RWPE2 (cell line): ENCODE measurements around the gene TEPSIN.

Experiments
- ATAC-seq: fragments of 200-7000 bp; cut with Tn5 transposase; 3 replicates; pipeline ENCODE4 v1.9.1; 2021; ENCODE audit warnings: low read depth
- DNase-seq: peaks from one replicate; pipeline ENCODE4 v3.0.0-alpha.2; 2020; ENCODE audit warnings: low spot score
- H3K27ac ChIP-seq: fragments of 450-650 bp; 2 replicates; pipeline ENCODE4 v1.5.1; 2017; ENCODE audit warnings: mild to moderate bottlenecking; ENCODE audit not compliant: poor library complexity, severe bottlenecking
- H3K27me3 ChIP-seq: fragments of 250-450 bp; sonication (Bioruptor Pico); 2 replicates; pipeline ENCODE4 v1.5.1; 2021; ENCODE audit warnings: mild to moderate bottlenecking, moderate library complexity; ENCODE audit not compliant: insufficient read depth, poor library complexity, severe bottlenecking
- H3K36me3 ChIP-seq: fragments of 250-450 bp; sonication (Bioruptor Pico); 2 replicates; pipeline ENCODE4 v1.5.1; 2020; ENCODE audit warnings: low read depth, mild to moderate bottlenecking, moderate library complexity
- H3K4me1 ChIP-seq: fragments of 250-450 bp; sonication (Bioruptor Pico); 2 replicates; pipeline ENCODE4 v1.5.1; 2021; ENCODE audit warnings: mild to moderate bottlenecking, moderate library complexity; ENCODE audit not compliant: insufficient read depth, poor library complexity, severe bottlenecking
- H3K4me3 ChIP-seq: fragments of 250-450 bp; sonication (Bioruptor Pico); 2 replicates; pipeline ENCODE4 v1.5.1; 2021; ENCODE audit warnings: mild to moderate bottlenecking, moderate library complexity; ENCODE audit not compliant: severe bottlenecking
- H3K9me3 ChIP-seq: fragments of 250-450 bp; sonication (Bioruptor Pico); 2 replicates; pipeline ENCODE4 v1.5.1; 2021; ENCODE audit warnings: mild to moderate bottlenecking, moderate library complexity; ENCODE audit not compliant: severe bottlenecking
- TF ChIP-seq, protein P1 (sequence below): fragments of 450-650 bp; IDR thresholded peaks from one replicate; pipeline ENCODE4 v1.5.1; 2017; ENCODE audit warnings: mild to moderate bottlenecking, moderate library complexity; ENCODE audit not compliant: poor library complexity, severe bottlenecking

Gene TEPSIN

DNA sequence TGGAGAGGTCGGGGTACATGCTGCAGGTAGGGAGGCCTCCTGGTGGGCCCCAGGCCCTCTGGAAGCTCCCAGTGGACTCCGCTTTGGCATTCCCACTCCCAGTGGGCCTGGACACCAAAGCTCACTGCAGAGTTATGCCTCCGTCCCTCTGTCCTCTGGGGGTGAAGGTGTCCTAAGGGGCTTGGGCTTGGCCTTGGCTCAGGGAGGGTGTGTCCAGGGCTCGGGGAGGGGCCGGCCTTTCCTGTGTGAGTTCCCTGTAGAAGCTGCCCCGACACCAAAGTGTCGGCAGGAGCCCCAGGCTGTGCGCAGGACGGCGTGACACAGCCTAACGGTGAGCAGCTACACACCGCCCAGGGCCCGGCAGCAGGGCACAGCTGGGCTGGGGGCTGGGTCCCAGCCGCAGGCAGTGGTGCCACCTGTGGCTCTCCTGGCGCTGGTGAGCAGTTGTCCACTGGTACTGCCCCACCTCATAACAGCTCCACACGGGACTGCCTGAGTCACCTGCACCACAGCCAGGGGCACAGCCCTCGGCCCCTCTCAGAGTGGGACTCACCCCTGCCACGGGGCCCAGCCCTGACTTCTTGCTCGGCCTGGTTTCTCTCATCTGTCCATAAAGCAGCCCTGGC is 6.1 kb downstream of the TEPSIN start:
- TF ChIP-seq, protein P1, sequence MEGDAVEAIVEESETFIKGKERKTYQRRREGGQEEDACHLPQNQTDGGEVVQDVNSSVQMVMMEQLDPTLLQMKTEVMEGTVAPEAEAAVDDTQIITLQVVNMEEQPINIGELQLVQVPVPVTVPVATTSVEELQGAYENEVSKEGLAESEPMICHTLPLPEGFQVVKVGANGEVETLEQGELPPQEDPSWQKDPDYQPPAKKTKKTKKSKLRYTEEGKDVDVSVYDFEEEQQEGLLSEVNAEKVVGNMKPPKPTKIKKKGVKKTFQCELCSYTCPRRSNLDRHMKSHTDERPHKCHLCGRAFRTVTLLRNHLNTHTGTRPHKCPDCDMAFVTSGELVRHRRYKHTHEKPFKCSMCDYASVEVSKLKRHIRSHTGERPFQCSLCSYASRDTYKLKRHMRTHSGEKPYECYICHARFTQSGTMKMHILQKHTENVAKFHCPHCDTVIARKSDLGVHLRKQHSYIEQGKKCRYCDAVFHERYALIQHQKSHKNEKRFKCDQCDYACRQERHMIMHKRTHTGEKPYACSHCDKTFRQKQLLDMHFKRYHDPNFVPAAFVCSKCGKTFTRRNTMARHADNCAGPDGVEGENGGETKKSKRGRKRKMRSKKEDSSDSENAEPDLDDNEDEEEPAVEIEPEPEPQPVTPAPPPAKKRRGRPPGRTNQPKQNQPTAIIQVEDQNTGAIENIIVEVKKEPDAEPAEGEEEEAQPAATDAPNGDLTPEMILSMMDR = no peak
- Histone ChIP-seq H3K27ac (no peak overlapping the region), H3K4me3 (no peak overlapping the region), H3K4me1 (no peaks in the 10 kb centered on the region), H3K27me3 (no peaks in the 10 kb centered on the region), H3K36me3 (peaks cover 16% of the 10 kb centered on the region), H3K9me3 (no peaks in the 10 kb centered on the region)
- DNase-seq (no peak), ATAC-seq (no peak)

DNA sequence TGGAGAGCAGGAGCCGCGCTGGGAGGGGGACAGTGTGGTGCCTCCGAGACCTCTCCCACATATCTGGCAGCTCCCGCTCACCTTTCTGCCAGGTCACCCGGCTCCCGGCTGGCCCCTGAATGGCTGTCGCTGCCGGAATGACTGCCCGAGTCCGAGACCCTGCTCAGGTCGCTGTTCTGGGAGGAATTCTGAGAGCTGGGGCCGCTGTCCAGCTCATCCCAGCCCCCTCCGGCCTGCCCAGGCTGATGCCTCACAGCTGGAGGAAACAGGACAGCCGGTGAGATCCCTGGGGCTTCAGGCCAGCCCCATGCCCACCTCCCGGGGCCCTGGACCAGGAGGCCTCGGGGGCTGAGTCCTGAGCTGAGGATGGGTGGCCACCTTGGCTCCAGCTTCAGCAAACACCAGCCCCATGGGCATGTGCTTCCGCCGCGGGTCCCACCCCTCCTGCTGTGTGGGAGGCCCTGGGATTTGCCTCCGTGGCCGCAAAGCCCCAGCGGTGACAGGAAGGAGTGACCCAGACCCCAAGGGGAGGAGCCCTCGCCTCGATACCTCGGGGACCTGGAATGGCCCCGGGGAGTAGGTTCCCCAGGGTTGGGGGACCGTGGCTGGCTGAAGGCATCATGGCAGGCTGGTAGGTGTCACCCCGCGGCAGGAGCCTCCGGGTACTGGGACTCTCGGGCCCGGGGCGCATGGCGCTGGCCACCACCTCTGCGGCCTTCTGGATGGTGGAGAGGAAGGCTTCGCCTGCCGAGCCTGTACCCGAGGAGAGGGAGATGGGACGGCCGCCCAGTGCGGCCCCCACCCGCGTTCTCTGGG is 6.9 kb downstream of the TEPSIN start:
- no peak overlapping the region for H3K4me3 ChIP-seq
- peaks cover 2% of the 10 kb centered on the region for H3K9me3 ChIP-seq
- no peak overlapping the region for H3K27ac ChIP-seq
- H3K4me1 ChIP-seq = no peaks in the 10 kb centered on the region
- peaks cover 16% of the 10 kb centered on the region for H3K36me3 ChIP-seq
- DNase-seq (no peak), ATAC-seq (no peak)
- TF ChIP-seq, protein P1 = no peak
- no peaks in the 10 kb centered on the region for H3K27me3 ChIP-seq

DNA sequence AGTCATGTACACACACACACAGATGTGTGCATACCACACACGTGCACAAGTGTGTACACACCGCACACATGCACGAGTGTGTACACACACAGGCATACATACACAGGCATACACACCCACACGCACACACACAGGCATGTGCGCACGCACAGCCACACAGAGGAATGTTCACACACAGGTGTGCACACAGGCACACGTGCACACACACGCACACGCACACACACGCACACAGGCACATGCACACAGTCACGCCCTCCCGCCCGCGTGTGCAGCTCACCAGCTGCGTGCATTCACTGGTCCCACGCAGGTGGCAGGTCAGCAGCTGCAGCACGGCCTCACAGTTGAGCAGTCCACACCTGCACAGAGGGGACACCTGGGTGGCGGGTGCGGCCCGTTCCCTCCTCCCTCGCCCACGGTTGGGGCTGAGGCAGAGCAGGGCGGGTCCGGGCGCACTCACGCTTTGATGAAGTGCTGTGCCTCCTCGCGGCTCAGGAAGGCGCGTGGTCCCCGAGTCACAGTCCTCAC is 7.7 kb downstream of the TEPSIN start:
- H3K4me1 ChIP-seq = no peaks in the 10 kb centered on the region
- H3K27me3 ChIP-seq = no peaks in the 10 kb centered on the region
- no peak overlapping the region for H3K27ac ChIP-seq
- H3K36me3 ChIP-seq = peaks cover 16% of the 10 kb centered on the region
- DNase-seq = no peak
- ATAC-seq = no peak
- H3K9me3 ChIP-seq = peaks cover 3% of the 10 kb centered on the region
- no peak overlapping the region for H3K4me3 ChIP-seq
- TF ChIP-seq, protein P1 = no peak

- H3K9me3 ChIP-seq = peaks cover 3% of the 10 kb centered on the region
- ATAC-seq (no peak), DNase-seq (no peak)
- no peaks in the 10 kb centered on the region for H3K4me1 ChIP-seq
- no peak overlapping the region for H3K4me3 ChIP-seq
- peaks cover 16% of the 10 kb centered on the region for H3K36me3 ChIP-seq
- no peaks in the 10 kb centered on the region for H3K27me3 ChIP-seq
- H3K27ac ChIP-seq = no peak overlapping the region
- TF ChIP-seq, protein P1 = peak; percentile 16
Measured at GRCh38 chr17:81230043-81230820, 8.6 kb downstream of the TEPSIN start.
